Thyroid gland (tissue), 4 donors: ENCODE results near the gene IGFN1.

Experiments
- CTCF ChIP-seq, 6 experiments: fragments of 200-600 bp in 3 of 6; fragments of 450-650 bp in 3 of 6; sonication (generic) in 3 of 6; IDR thresholded peaks; one replicate each; pipeline ENCODE4 v1.5.1; 2016 to 2019; ENCODE audit warnings: antibody characterized with exemption in 6 of 6, mild to moderate bottlenecking in 2 of 6, inconsistent platforms in 1 of 6, moderate library complexity in 1 of 6
- POLR2A ChIP-seq, 2 donors: fragments of 450-650 bp; IDR thresholded peaks; one replicate each; pipeline ENCODE4 v1.6.1; 2017; ENCODE audit warnings: antibody characterized with exemption in 2 of 2, mild to moderate bottlenecking in 2 of 2, moderate library complexity in 1 of 2

DNA sequence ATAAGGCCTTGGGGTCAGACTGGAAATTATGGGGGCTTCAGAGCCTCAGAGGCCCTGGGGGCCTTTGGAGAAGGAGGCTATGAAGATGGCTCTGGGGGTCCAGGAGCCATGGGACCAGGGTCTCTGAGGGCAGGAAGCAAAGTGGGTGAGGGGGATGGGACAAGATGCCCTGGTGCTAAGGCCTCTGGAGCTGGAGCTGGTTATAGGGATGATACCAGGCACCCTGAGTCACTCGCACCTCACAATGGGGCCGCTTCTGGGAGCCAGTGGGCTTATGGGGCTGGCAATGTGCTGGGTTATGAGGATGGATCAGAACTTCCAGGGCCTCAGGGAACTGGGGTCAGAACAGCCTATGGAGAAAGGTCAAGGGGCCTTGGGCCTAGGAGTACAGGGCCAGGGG lies 17.6 kb downstream of the IGFN1 start:
- TF ChIP-seq CTCF (IDR thresholded peaks at IDR 0.05) (no peak), POLR2A (IDR thresholded peaks at IDR 0.05) (no peak)
